Neural cell (in vitro differentiated cells): Measurements from ENCODE around the gene FNBP1L. TPM values are rescaled to one million over a fixed set of nuclear protein-coding genes. Genes with fewer than 3 reads are reported as not detected.

Source experiments
- H2AFZ ChIP-seq: fragments of 200-600, 300-800 bp; sonication (generic), shearing (Covaris generic); 2 replicates; pipeline ENCODE4 v1.6.0; 2014; ENCODE audit warnings: low read depth, mild to moderate bottlenecking, antibody characterized with exemption, low read length, moderate library complexity
- H3F3A ChIP-seq: fragments of 200-600 bp; shearing (Covaris generic); 2 replicates; pipeline ENCODE4 v1.6.1; 2016; ENCODE audit warnings: mild to moderate bottlenecking, moderate library complexity, mixed read lengths, antibody characterized with exemption, low read length; ENCODE audit not compliant: insufficient read depth, poor library complexity, severe bottlenecking
- H3K27ac ChIP-seq: fragments of 200-600, 300-800 bp; sonication (generic), shearing (Covaris generic); 2 replicates; pipeline ENCODE4 v1.5.1; 2014; ENCODE audit warnings: mild to moderate bottlenecking, low read length, moderate library complexity
- H3K27me3 ChIP-seq: fragments of 300-800, 200-600 bp; sonication (generic), shearing (Covaris generic); 2 replicates; pipeline ENCODE4 v1.6.0; 2014; ENCODE audit warnings: mild to moderate bottlenecking, low read depth, low read length, moderate library complexity; ENCODE audit not compliant: insufficient read depth
- H3K36me3 ChIP-seq: fragments of 300-800, 200-600 bp; sonication (generic), shearing (Covaris generic); 2 replicates; pipeline ENCODE4 v1.5.1; 2014; ENCODE audit warnings: mild to moderate bottlenecking, antibody characterized with exemption, low read length, moderate library complexity; ENCODE audit not compliant: insufficient read depth
- H3K4me2 ChIP-seq: fragments of 300-800, 200-600 bp; sonication (generic), shearing (Covaris generic); 2 replicates; pipeline ENCODE4 v1.6.0; 2014; ENCODE audit warnings: mild to moderate bottlenecking, low read length
- H3K4me3 ChIP-seq: fragments of 300-800, 200-600 bp; sonication (generic), shearing (Covaris generic); 2 replicates; pipeline ENCODE4 v1.5.1; 2014; ENCODE audit warnings: mild to moderate bottlenecking, low read length, moderate library complexity
- H3K79me2 ChIP-seq: fragments of 200-600 bp; shearing (Covaris generic); replicated peaks from 2 replicates; pipeline ENCODE4 v1.6.0; 2014; ENCODE audit warnings: mild to moderate bottlenecking, low read length, moderate library complexity; ENCODE audit not compliant: insufficient read depth
- H3K9ac ChIP-seq: fragments of 300-800, 200-600 bp; sonication (generic), shearing (Covaris generic); 2 replicates; pipeline ENCODE4 v1.6.1; 2016; ENCODE audit warnings: mild to moderate bottlenecking, low read length, mixed read lengths
- H3K9me2 ChIP-seq: fragments of 200-600 bp; shearing (Covaris generic); 2 replicates; pipeline ENCODE4 v1.6.1; 2016; ENCODE audit warnings: mild to moderate bottlenecking, low read length, mixed read lengths; ENCODE audit not compliant: insufficient read depth
- H3K9me3 ChIP-seq: fragments of 200-600, 300-800 bp; sonication (generic), shearing (Covaris generic); 2 replicates; pipeline ENCODE4 v1.6.1; 2016; ENCODE audit warnings: mild to moderate bottlenecking, mixed run types, low read length, moderate library complexity, mixed read lengths
- H4K20me1 ChIP-seq: fragments of 200-600 bp; shearing (Covaris generic); 2 replicates; pipeline ENCODE4 v1.6.1; 2016; ENCODE audit warnings: mild to moderate bottlenecking, mixed run types; ENCODE audit not compliant: insufficient read depth
- CTCF ChIP-seq: fragments of 450-650 bp; IDR thresholded peaks from 2 replicates; pipeline ENCODE4 v1.5.1; 2014; ENCODE audit warnings: antibody characterized with exemption, mild to moderate bottlenecking, moderate library complexity; ENCODE audit not compliant: poor library complexity, severe bottlenecking
- EP300 ChIP-seq: fragments of 450-650 bp; conservative IDR thresholded peaks from 2 replicates; pipeline ENCODE4 v1.6.1; 2014; ENCODE audit warnings: antibody characterized with exemption, mild to moderate bottlenecking, moderate library complexity; ENCODE audit not compliant: poor library complexity, severe bottlenecking
- EZH2 ChIP-seq: fragments of 200-600, 300-800 bp; shearing (Covaris generic), sonication (generic); IDR thresholded peaks from 2 replicates; pipeline ENCODE4 v1.6.1; 2014; ENCODE audit warnings: antibody characterized with exemption, low read length, borderline replicate concordance, mild to moderate bottlenecking; ENCODE audit not compliant: insufficient read depth, poor library complexity, severe bottlenecking
- MXI1 ChIP-seq: fragments of 450-650 bp; conservative IDR thresholded peaks from 2 replicates; pipeline ENCODE4 v1.6.1; 2014; ENCODE audit warnings: antibody characterized with exemption, mild to moderate bottlenecking; ENCODE audit not compliant: poor library complexity, severe bottlenecking
- POLR2AphosphoS5 ChIP-seq: IDR thresholded peaks from 2 replicates; pipeline ENCODE4 v1.6.1; 2012
- RAD21 ChIP-seq: fragments of 450-650 bp; conservative IDR thresholded peaks from 2 replicates; pipeline ENCODE4 v1.6.1; 2014; ENCODE audit warnings: antibody characterized with exemption, mild to moderate bottlenecking, moderate library complexity
- REST ChIP-seq: IDR thresholded peaks from 2 replicates; pipeline ENCODE4 v1.6.1; 2012; ENCODE audit warnings: borderline replicate concordance
- SMC3 ChIP-seq: fragments of 450-650 bp; conservative IDR thresholded peaks from 2 replicates; pipeline ENCODE4 v1.6.1; 2014; ENCODE audit warnings: antibody characterized with exemption, mild to moderate bottlenecking, moderate library complexity; ENCODE audit not compliant: poor library complexity
- TAF1 ChIP-seq: IDR thresholded peaks from 2 replicates; pipeline ENCODE4 v1.6.1; 2012; ENCODE audit warnings: low read depth
- polyA plus RNA-seq: library from polyadenylated mRNA; depleted of rRNA; stranded (reverse); fragments of >200 nt; gene quantifications from 2 replicates; pipeline ENCODE4 v1.2.3, GENCODE V29; 2014

The FNBP1L gene
- polyA plus RNA-seq, 1 donor from 2014 or later, result 1,044 TPM

GRCh38 chr1:93531193-93531592 is 83.3 kb downstream of the FNBP1L start:
- no peak overlapping the region for H3K27ac ChIP-seq
- TF ChIP-seq EP300 (no peak), MXI1 (no peak), EZH2 (no peak), RAD21 (no peak), SMC3 (no peak), REST (no peak), CTCF (no peak), TAF1 (no peak)
- H2AFZ ChIP-seq, result no peak overlapping the region
- no peaks in the 10 kb centered on the region for H3K9me2 ChIP-seq
- peaks cover 22% of the 10 kb centered on the region for H3K36me3 ChIP-seq
- H3K9ac ChIP-seq, result no peak overlapping the region
- H3F3A ChIP-seq, result no peaks in the 10 kb centered on the region
- no peak overlapping the region for H3K4me3 ChIP-seq
- H3K27me3 ChIP-seq, result no peaks in the 10 kb centered on the region
- H3K79me2 ChIP-seq, result peaks cover 15% of the 10 kb centered on the region
- no peaks in the 10 kb centered on the region for H4K20me1 ChIP-seq
- no peaks in the 10 kb centered on the region for H3K9me3 ChIP-seq
- no peak overlapping the region for H3K4me2 ChIP-seq

- Histone ChIP-seq H3K27me3 (no peaks in the 10 kb centered on the region), H4K20me1 (no peaks in the 10 kb centered on the region), H3K27ac (no peak overlapping the region), H3K9ac (no peak overlapping the region), H3K4me2 (no peak overlapping the region), H3K79me2 (peaks cover 18% of the 10 kb centered on the region), H3F3A (no peaks in the 10 kb centered on the region), H3K4me3 (no peak overlapping the region), H3K36me3 (peaks cover 29% of the 10 kb centered on the region), H3K9me2 (no peaks in the 10 kb centered on the region), H2AFZ (no peak overlapping the region), H3K9me3 (no peaks in the 10 kb centered on the region)
- TF ChIP-seq SMC3, result no peak
- no peak for TF ChIP-seq EZH2
- TF ChIP-seq REST, result no peak
- no peak for TF ChIP-seq TAF1
- no peak for TF ChIP-seq RAD21
- TF ChIP-seq CTCF, result no peak
- TF ChIP-seq POLR2AphosphoS5, result no peak
These were observed 85.0 kb downstream of the FNBP1L start for GRCh38 chr1:93532780-93533378.
